MM.1S (cell line): ENCODE results near the gene CASKIN1.
A peak's percentile ranks its signal among the peaks of the same experiment; 100 is the strongest.

Experiments
- DNase-seq: peaks from one replicate; pipeline ENCODE4 v3.0.0-alpha.2; 2015
- H2AFZ ChIP-seq: fragments of 300-600 bp; sonication (generic); 2 replicates; pipeline ENCODE4 v1.6.0; 2016; ENCODE audit warnings: antibody characterized with exemption, low read length
- H3F3A ChIP-seq: fragments of 300-600 bp; sonication (generic); 2 replicates; pipeline ENCODE4 v1.6.1; 2016; ENCODE audit warnings: mild to moderate bottlenecking, antibody characterized with exemption, low read length, moderate library complexity, mixed read lengths; ENCODE audit not compliant: insufficient read depth
- H3K27ac ChIP-seq: fragments of 300-600 bp; sonication (generic); 2 replicates; pipeline ENCODE4 v1.5.1; 2016; ENCODE audit warnings: mild to moderate bottlenecking, low read length
- H3K27me3 ChIP-seq: fragments of 300-600 bp; sonication (generic); replicated peaks from 2 replicates; pipeline ENCODE4 v1.6.0; 2016; ENCODE audit warnings: low read length; ENCODE audit not compliant: insufficient read depth
- H3K36me3 ChIP-seq: fragments of 300-600 bp; sonication (generic); replicated peaks from 2 replicates; pipeline ENCODE4 v1.6.1; 2016; ENCODE audit warnings: mild to moderate bottlenecking, low read length, mixed read lengths; ENCODE audit not compliant: insufficient read depth
- H3K4me1 ChIP-seq: fragments of 300-600 bp; sonication (generic); 2 replicates; pipeline ENCODE4 v1.6.1; 2016; ENCODE audit warnings: low read length, mixed read lengths
- H3K4me2 ChIP-seq: fragments of 300-600 bp; sonication (generic); 2 replicates; pipeline ENCODE4 v1.6.0; 2016; ENCODE audit warnings: low read depth, low read length
- H3K4me3 ChIP-seq: fragments of 300-600 bp; sonication (generic); 2 replicates; pipeline ENCODE4 v1.5.1; 2016; ENCODE audit warnings: low read length, mixed read lengths
- H3K79me2 ChIP-seq: fragments of 300-600 bp; sonication (generic); 2 replicates; pipeline ENCODE4 v1.6.1; 2016; ENCODE audit warnings: mixed run types, low read length, mixed read lengths
- H3K9ac ChIP-seq: fragments of 300-600 bp; sonication (generic); 2 replicates; pipeline ENCODE4 v1.6.1; 2016; ENCODE audit warnings: low read length, mixed read lengths
- H3K9me2 ChIP-seq: fragments of 300-600 bp; sonication (generic); replicated peaks from 2 replicates; pipeline ENCODE4 v1.6.1; 2016; ENCODE audit warnings: mild to moderate bottlenecking, low read length, mixed read lengths; ENCODE audit not compliant: insufficient read depth
- H3K9me3 ChIP-seq: fragments of 300-600 bp; sonication (generic); replicated peaks from 2 replicates; pipeline ENCODE4 v1.6.1; 2016; ENCODE audit warnings: mild to moderate bottlenecking, low read length, mixed read lengths; ENCODE audit not compliant: insufficient read depth
- H4K20me1 ChIP-seq: fragments of 300-600 bp; sonication (generic); 2 replicates; pipeline ENCODE4 v1.6.1; 2016; ENCODE audit warnings: mild to moderate bottlenecking, low read length, moderate library complexity, mixed read lengths; ENCODE audit not compliant: insufficient read depth
- CTCF ChIP-seq: fragments of 300-600 bp; sonication (generic); IDR thresholded peaks from 2 replicates; pipeline ENCODE4 v1.5.1; 2016; ENCODE audit warnings: antibody characterized with exemption, low read length, mixed read lengths
- EZH2 ChIP-seq: fragments of 300-600 bp; sonication (generic); optimal IDR thresholded peaks from 2 replicates; pipeline ENCODE3; 2017; ENCODE audit warnings: low read depth, mild to moderate bottlenecking, antibody characterized with exemption, low read length, mixed read lengths
- EZH2phosphoT487 ChIP-seq: fragments of 300-600 bp; sonication (generic); IDR thresholded peaks from 2 replicates; pipeline ENCODE4 v1.6.1; 2018; ENCODE audit warnings: antibody characterized with exemption, low read length

CASKIN1 gene

GRCh38 chr16:2223942-2224486 is 27.6 kb upstream of the CASKIN1 start:
- H2AFZ ChIP-seq = peak overlapping the region; percentile 92
- H3K36me3 ChIP-seq = no peaks in the 10 kb centered on the region
- H3K9ac ChIP-seq = peak overlapping the region; percentile 95
- peak; percentile 49 for DNase-seq
- H4K20me1 ChIP-seq = no peaks in the 10 kb centered on the region
- TF ChIP-seq CTCF = peak; percentile 26; the same call in 1 of the 2 replicates
- TF ChIP-seq EZH2 = no peak
- no peaks in the 10 kb centered on the region for H3K9me2 ChIP-seq
- H3K27me3 ChIP-seq = no peaks in the 10 kb centered on the region
- no peaks in the 10 kb centered on the region for H3K9me3 ChIP-seq
- peak overlapping the region; percentile 43; the same call in 1 of the 2 replicates for H3K27ac ChIP-seq
- H3K4me1 ChIP-seq = no peaks in the 10 kb centered on the region
- H3F3A ChIP-seq = 0 out of 2 replicates have a peak, but pooled peaks cover 3% of the 10 kb centered on the region
- H3K4me2 ChIP-seq = peak overlapping the region; percentile 57
- peaks cover 49% of the 10 kb centered on the region for H3K79me2 ChIP-seq
- H3K4me3 ChIP-seq = peak overlapping the region; percentile 98

- H3K9me2 ChIP-seq = no peaks in the 10 kb centered on the region
- H3K4me3 ChIP-seq = peak within 1 kb of the TSS; percentile 98
- H3K27ac ChIP-seq = peak within 1 kb of the TSS; percentile 43; the same call in 1 of the 2 replicates
- no peak for TF ChIP-seq CTCF
- no peak for TF ChIP-seq EZH2
- TF ChIP-seq EZH2phosphoT487 = no peak
- peak within 1 kb of the TSS; percentile 95 for H3K9ac ChIP-seq
- 0 out of 2 replicates have a peak, but pooled peaks cover 3% of the 10 kb centered on the region for H3F3A ChIP-seq
- peak within 1 kb of the TSS; percentile 95 for H2AFZ ChIP-seq
- H4K20me1 ChIP-seq = no peaks in the 10 kb centered on the region
- H3K79me2 ChIP-seq = peaks cover 44% of the 10 kb centered on the region
- H3K36me3 ChIP-seq = no peaks in the 10 kb centered on the region
- H3K27me3 ChIP-seq = no peaks in the 10 kb centered on the region
- no peaks in the 10 kb centered on the region for H3K9me3 ChIP-seq
- DNase-seq = peak; percentile 100
- no peaks in the 10 kb centered on the region for H3K4me1 ChIP-seq
- H3K4me2 ChIP-seq = peak within 1 kb of the TSS; percentile 96
These were observed 27.0 kb upstream of the CASKIN1 start, which contains the start of gene E4F1 for GRCh38 chr16:2223221-2223941. Gene E4F1 (plus strand): TSS chr16:2223591. CDS start chr16:2223614, 23 bp downstream.

- Histone ChIP-seq H3K9ac (no peak overlapping the region), H3K27ac (no peak overlapping the region), H3K4me1 (peaks cover 7% of the 10 kb centered on the region), H3K9me2 (no peaks in the 10 kb centered on the region), H4K20me1 (no peaks in the 10 kb centered on the region), H3K4me2 (no peak overlapping the region), H3K27me3 (no peaks in the 10 kb centered on the region), H3F3A (no peaks in the 10 kb centered on the region; the same call in 1 of the 2 replicates), H2AFZ (no peak overlapping the region), H3K9me3 (no peaks in the 10 kb centered on the region), H3K4me3 (no peak overlapping the region), H3K36me3 (no peaks in the 10 kb centered on the region), H3K79me2 (peaks cover 17% of the 10 kb centered on the region)
- no peak for DNase-seq
- no peak for TF ChIP-seq EZH2phosphoT487
- no peak for TF ChIP-seq EZH2
- no peak for TF ChIP-seq CTCF
These were observed 19.9 kb upstream of the CASKIN1 start for GRCh38 chr16:2216330-2216729.
